Cardiac muscle cell (in vitro differentiated cells and primary cell): ENCODE measurements around the gene FAM81B. TPM values are rescaled to one million over a fixed set of nuclear protein-coding genes. Genes with fewer than 3 reads are reported as not detected.
A peak's percentile ranks its signal among the peaks of the same experiment; 100 is the strongest.

ENCODE experiments used
- DNase-seq, 2 donors: peaks; one replicate each; pipeline versions ENCODE4 v3.0.0 to v3.0.0-alpha.2; 2010 to 2017; ENCODE audit warnings: low read depth in 1 of 2, low spot score in 1 of 2
- H3K27ac ChIP-seq: fragments of 200-600 bp; sonication (generic); 2 replicates; pipeline ENCODE4 v1.5.1; 2016
- H3K27me3 ChIP-seq: fragments of 200-600 bp; sonication (generic); 2 replicates; pipeline ENCODE4 v1.6.0; 2016; ENCODE audit warnings: control low read depth
- H3K36me3 ChIP-seq: fragments of 200-600 bp; sonication (generic); 2 replicates; pipeline ENCODE4 v1.5.1; 2016; ENCODE audit warnings: control low read depth
- H3K4me1 ChIP-seq: fragments of 200-600 bp; sonication (generic); 2 replicates; pipeline ENCODE4 v1.8.1; 2017; ENCODE audit warnings: low read depth, mild to moderate bottlenecking, mixed run types
- H3K4me3 ChIP-seq: fragments of 200-600 bp; sonication (generic); 2 replicates; pipeline ENCODE4 v1.5.1; 2016; ENCODE audit warnings: mild to moderate bottlenecking
- H3K9me3 ChIP-seq: fragments of 200-600 bp; sonication (generic); 2 replicates; pipeline ENCODE4 v1.5.1; 2017; ENCODE audit warnings: low read depth, mild to moderate bottlenecking, control low read depth
- CTCF ChIP-seq: IDR thresholded peaks from 2 replicates; pipeline ENCODE4 v1.5.1; 2012; ENCODE audit warnings: low read depth, mild to moderate bottlenecking, low read length
- polyA plus RNA-seq: library from polyadenylated mRNA; unstranded; fragments of >200 nt; fragmentation: Nextera tagmentation; extraction: Ambion mirVana; gene quantifications from 2 replicates; pipeline ENCODE4 v1.2.1, GENCODE V29; 2016
- total RNA-seq: library from RNA; depleted of rRNA; stranded (reverse); fragments of >200 nt; gene quantifications from 2 replicates; pipeline ENCODE4 v1.2.3, GENCODE V29; 2016

Gene FAM81B
- total and polyA plus RNA-seq, 2 experiments from 2014 or later: not detected

GRCh38 chr5:95439801-95440493 lies 48.8 kb downstream of the FAM81B start:
- Histone ChIP-seq H3K4me1 (peaks cover 9% of the 10 kb centered on the region), H3K27ac (no peak overlapping the region), H3K27me3 (no peaks in the 10 kb centered on the region), H3K9me3 (no peaks in the 10 kb centered on the region), H3K36me3 (no peaks in the 10 kb centered on the region), H3K4me3 (no peak overlapping the region)
- peak in 1 of 2 donors; percentile 28 for DNase-seq
- TF ChIP-seq CTCF: no peak

- Histone ChIP-seq H3K36me3 (no peaks in the 10 kb centered on the region), H3K4me3 (no peak overlapping the region), H3K27me3 (no peaks in the 10 kb centered on the region), H3K4me1 (peaks cover 9% of the 10 kb centered on the region), H3K9me3 (no peaks in the 10 kb centered on the region), H3K27ac (no peak overlapping the region)
- TF ChIP-seq CTCF: no peak
- DNase-seq: no peak
Measured at GRCh38 chr5:95440825-95441224, 49.7 kb downstream of the FAM81B start.

- DNase-seq: no peak
- H3K36me3 ChIP-seq: no peaks in the 10 kb centered on the region
- no peak overlapping the region for H3K4me3 ChIP-seq
- H3K27ac ChIP-seq: no peak overlapping the region
- H3K9me3 ChIP-seq: no peaks in the 10 kb centered on the region
- TF ChIP-seq CTCF: no peak
- H3K4me1 ChIP-seq: peaks cover 9% of the 10 kb centered on the region
- H3K27me3 ChIP-seq: no peaks in the 10 kb centered on the region
Measured at GRCh38 chr5:95441636-95442035, 50.5 kb downstream of the FAM81B start.

- DNase-seq: no peak
- Histone ChIP-seq H3K9me3 (no peaks in the 10 kb centered on the region), H3K4me1 (no peaks in the 10 kb centered on the region), H3K4me3 (no peak overlapping the region), H3K36me3 (no peaks in the 10 kb centered on the region), H3K27me3 (no peaks in the 10 kb centered on the region), H3K27ac (no peak overlapping the region)
- TF ChIP-seq CTCF: no peak
Measured at GRCh38 chr5:95445442-95445841, 54.3 kb downstream of the FAM81B start.

- peak in 1 of 2 donors; percentile 88 for DNase-seq
- Histone ChIP-seq H3K27me3 (no peaks in the 10 kb centered on the region), H3K27ac (no peak overlapping the region), H3K36me3 (no peaks in the 10 kb centered on the region), H3K4me1 (no peaks in the 10 kb centered on the region), H3K9me3 (no peaks in the 10 kb centered on the region), H3K4me3 (no peak overlapping the region)
- TF ChIP-seq CTCF: no peak
Measured at GRCh38 chr5:95445995-95446394, 54.8 kb downstream of the FAM81B start.
